ENCODE data around the gene ANKRD33B. TPM values are rescaled to one million over a fixed set of nuclear protein-coding genes. Genes with fewer than 3 reads are reported as not detected.
"Not testable (repeated sequence)": the region's sequence is repeated elsewhere in the genome, so short reads cannot be mapped to it uniquely, and the experiment has no call there.

Gene ANKRD33B
- total RNA-seq, 1 experiment from 2014 or later = 1.6 TPM

GRCh38 chr5:10543585-10544040 is 20.3 kb upstream of the ANKRD33B start:
- DNase-seq = no peak
- no peaks in the 10 kb centered on the region for H3K36me3 ChIP-seq (replicated peaks; ENCODE audit: control insufficient read depth, insufficient read depth, low read length)
- H3K4me3 ChIP-seq (ENCODE audit: insufficient read depth, low read depth, low read length) = no peak overlapping the region
- no peaks in the 10 kb centered on the region for H3K27me3 ChIP-seq (ENCODE audit: control insufficient read depth, insufficient read depth, low read length)

GRCh38 chr5:10545084-10545483 is 18.8 kb upstream of the ANKRD33B start:
- DNase-seq = no peak
- Histone ChIP-seq H3K27me3 (ENCODE audit: control insufficient read depth, insufficient read depth, low read length) (no peaks in the 10 kb centered on the region), H3K4me3 (ENCODE audit: insufficient read depth, low read depth, low read length) (no peak overlapping the region), H3K36me3 (replicated peaks; ENCODE audit: control insufficient read depth, insufficient read depth, low read length) (no peaks in the 10 kb centered on the region)

DNA sequence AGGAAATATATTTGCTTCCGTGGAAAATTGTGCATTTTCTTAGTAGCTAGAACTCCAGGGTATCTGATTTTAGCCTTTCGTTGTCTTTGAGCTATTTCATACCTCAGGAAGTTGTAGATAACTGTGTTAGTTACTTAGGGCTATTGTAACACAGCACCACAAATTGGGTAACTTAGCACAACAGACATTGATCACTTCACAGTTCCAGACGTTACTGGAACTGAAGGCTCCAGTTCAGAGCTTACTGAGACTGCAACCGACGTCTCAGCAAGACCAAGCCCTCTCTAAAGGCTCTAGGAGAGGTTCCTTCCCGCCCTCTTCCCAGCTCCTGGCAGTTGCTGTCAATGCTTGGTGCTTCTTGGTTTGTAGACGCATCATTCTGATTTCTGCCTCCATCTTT is 17.7 kb upstream of the ANKRD33B start:
- Histone ChIP-seq H3K4me3 (ENCODE audit: insufficient read depth, low read depth, low read length) (no peak overlapping the region), H3K36me3 (replicated peaks; ENCODE audit: control insufficient read depth, insufficient read depth, low read length) (no peaks in the 10 kb centered on the region), H3K27me3 (ENCODE audit: control insufficient read depth, insufficient read depth, low read length) (no peaks in the 10 kb centered on the region)
- DNase-seq = no peak

DNA sequence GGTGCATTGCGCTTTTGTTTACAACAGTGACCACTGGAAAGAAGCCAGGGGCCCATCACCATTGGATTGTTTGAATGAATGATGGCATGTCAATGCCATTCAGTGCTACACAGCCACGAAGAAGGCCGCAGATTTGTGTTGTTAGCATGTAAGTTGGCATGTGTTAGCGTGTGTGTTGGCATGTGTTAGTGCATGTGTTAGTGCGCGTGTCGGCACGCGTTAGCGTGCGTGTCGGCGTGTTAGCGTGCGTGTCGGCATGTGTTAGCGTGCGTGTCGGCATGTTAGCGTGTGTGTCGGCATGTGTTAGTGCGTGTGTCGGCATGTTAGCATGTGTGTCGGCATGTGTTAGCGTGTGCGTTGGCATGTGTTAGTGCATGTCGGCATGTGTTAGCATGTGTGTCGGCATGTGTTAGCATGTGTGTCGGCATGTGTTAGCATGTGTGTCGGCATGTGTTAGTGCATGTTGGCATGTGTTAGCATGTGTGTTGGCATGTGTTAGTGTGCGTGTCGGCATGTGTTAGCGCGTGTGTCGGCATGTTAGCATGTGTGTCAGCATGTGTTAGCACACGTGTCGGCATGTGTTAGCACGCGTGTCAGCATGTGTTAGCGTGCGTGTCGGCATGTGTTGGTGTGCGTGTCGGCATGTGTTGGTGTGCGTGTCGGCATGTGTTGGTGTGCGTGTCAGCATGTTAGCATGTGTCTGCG is 15.3 kb upstream of the ANKRD33B start:
- Histone ChIP-seq H3K36me3 (replicated peaks; ENCODE audit: control insufficient read depth, insufficient read depth, low read length) (no peaks in the 10 kb centered on the region), H3K27me3 (ENCODE audit: control insufficient read depth, insufficient read depth, low read length) (no peaks in the 10 kb centered on the region), H3K4me3 (ENCODE audit: insufficient read depth, low read depth, low read length) (no peak overlapping the region)
- no peak for DNase-seq

- not testable (repeated sequence) for H3K27me3 ChIP-seq (ENCODE audit: control insufficient read depth, insufficient read depth, low read length); DNase-seq; H3K4me3 ChIP-seq (ENCODE audit: insufficient read depth, low read depth, low read length); H3K36me3 ChIP-seq (replicated peaks; ENCODE audit: control insufficient read depth, insufficient read depth, low read length)
Measured at GRCh38 chr5:10549123-10549514, 14.8 kb upstream of the ANKRD33B start.

DNA sequence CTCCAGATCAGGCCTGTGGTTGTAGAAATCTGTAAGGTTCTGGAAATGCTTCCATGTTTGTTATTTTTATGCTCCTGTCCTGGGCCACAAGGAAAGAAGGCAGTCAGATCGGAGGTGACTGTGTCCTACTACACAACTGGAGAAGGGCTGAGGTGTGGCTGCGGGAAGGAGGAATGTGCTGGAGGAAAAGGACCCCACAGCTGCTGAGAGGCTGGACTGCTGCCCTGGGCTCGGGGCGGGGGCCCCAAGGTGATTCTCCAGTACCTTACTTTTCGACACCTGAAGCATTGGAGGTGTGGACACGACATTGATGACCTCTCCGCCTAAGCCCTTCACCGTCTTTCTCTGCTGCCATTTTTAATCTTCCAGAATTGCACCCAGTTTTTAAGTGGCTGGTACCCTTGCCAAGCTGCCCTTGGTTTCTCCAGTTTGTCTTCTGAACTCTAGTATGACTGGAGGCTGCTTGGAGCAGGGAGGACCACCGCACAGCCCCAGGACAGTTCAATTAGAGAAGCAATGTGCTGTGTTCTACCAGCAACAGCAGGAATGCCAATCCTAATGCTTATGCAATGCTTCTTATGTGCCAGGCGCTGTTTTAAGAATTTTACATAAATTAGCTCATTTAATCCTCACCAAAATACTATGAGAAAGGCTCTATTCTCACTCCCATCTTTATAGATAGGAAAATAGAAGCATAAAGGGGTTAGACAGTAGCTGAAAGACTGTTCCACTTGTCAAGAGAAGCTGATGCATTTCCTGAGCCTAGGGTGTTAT is 13.5 kb upstream of the ANKRD33B start:
- Histone ChIP-seq H3K4me3 (ENCODE audit: insufficient read depth, low read depth, low read length) (no peak overlapping the region), H3K36me3 (replicated peaks; ENCODE audit: control insufficient read depth, insufficient read depth, low read length) (no peaks in the 10 kb centered on the region), H3K27me3 (ENCODE audit: control insufficient read depth, insufficient read depth, low read length) (no peaks in the 10 kb centered on the region)
- no peak for DNase-seq

DNA sequence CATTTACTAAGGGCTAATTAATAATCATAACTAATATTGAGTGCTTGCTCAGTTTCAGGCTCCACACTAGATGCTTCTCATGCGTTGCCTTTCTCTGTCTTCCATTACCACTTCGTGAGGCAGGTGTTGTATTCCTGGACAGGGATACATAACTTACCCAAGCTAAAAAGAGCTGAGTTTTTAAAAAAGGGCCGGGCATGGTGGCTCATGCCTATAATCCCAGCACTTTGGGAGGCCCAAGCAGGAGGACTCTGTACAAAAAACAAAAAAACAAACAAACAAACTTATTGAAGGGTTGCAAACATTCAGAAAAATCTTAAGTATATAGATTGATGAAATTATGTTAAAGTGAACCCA is 12.1 kb upstream of the ANKRD33B start:
- Histone ChIP-seq H3K4me3 (ENCODE audit: insufficient read depth, low read depth, low read length) (no peak overlapping the region), H3K27me3 (ENCODE audit: control insufficient read depth, insufficient read depth, low read length) (peaks cover 3% of the 10 kb centered on the region; the same call in 1 of the 2 replicates), H3K36me3 (replicated peaks; ENCODE audit: control insufficient read depth, insufficient read depth, low read length) (no peaks in the 10 kb centered on the region)
- DNase-seq = no peak

- DNase-seq = no peak
- H3K4me3 ChIP-seq (ENCODE audit: insufficient read depth, low read depth, low read length) = no peak overlapping the region
- H3K36me3 ChIP-seq (replicated peaks; ENCODE audit: control insufficient read depth, insufficient read depth, low read length) = no peaks in the 10 kb centered on the region
- H3K27me3 ChIP-seq (ENCODE audit: control insufficient read depth, insufficient read depth, low read length) = peaks cover 5% of the 10 kb centered on the region
Measured at GRCh38 chr5:10552183-10553143, 11.4 kb upstream of the ANKRD33B start.

DNA sequence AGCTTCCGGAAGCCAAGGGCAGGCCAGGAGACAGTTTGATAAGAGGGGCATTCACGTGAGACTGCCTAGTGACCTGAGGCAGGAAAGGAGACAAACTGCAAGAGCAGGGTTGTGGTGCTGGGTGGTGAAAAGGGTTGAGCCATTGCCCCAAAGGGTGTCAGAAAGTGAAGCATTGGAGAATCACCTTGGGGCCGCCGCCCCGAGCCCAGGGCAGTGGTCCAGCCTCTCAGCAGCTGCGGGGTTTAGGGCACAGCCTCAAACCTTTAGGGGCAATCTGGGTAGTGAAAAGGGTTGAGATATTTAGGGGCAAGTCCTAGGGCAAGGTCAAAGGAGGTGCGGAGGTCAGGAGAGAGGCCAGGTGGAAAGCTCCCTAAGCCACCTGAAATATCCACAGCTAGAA is 10.4 kb upstream of the ANKRD33B start:
- Histone ChIP-seq H3K4me3 (ENCODE audit: insufficient read depth, low read depth, low read length) (no peak overlapping the region), H3K36me3 (replicated peaks; ENCODE audit: control insufficient read depth, insufficient read depth, low read length) (no peaks in the 10 kb centered on the region), H3K27me3 (ENCODE audit: control insufficient read depth, insufficient read depth, low read length) (peaks cover 5% of the 10 kb centered on the region)
- DNase-seq = no peak

DNA sequence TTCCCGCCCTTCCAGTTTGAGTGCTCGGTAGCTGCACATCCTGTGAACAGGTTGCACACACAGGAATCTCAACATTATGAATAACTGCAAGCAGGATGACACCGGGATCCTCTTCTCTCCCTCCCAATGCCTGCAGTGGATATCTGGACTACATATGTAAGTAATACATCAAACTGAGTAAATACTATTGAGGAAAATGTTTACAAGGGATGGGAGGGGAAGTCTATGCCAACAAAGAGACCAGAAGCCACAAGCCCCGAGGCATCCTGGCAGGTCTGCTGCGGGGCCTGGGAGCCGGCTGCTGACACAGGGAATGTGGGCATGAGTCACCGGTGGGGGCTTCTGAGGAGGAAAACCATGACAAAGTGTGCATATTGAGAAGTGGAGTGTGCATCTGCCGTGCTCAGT is 8.6 kb upstream of the ANKRD33B start:
- no peak for DNase-seq
- peaks cover 7% of the 10 kb centered on the region for H3K27me3 ChIP-seq (ENCODE audit: control insufficient read depth, insufficient read depth, low read length)
- H3K36me3 ChIP-seq (replicated peaks; ENCODE audit: control insufficient read depth, insufficient read depth, low read length) = no peaks in the 10 kb centered on the region
- no peak overlapping the region for H3K4me3 ChIP-seq (ENCODE audit: insufficient read depth, low read depth, low read length)

GRCh38 chr5:10556289-10556807 is 7.5 kb upstream of the ANKRD33B start:
- DNase-seq = no peak
- Histone ChIP-seq H3K27me3 (ENCODE audit: control insufficient read depth, insufficient read depth, low read length) (peaks cover 7% of the 10 kb centered on the region), H3K36me3 (replicated peaks; ENCODE audit: control insufficient read depth, insufficient read depth, low read length) (no peaks in the 10 kb centered on the region), H3K4me3 (ENCODE audit: insufficient read depth, low read depth, low read length) (no peak overlapping the region)

DNA sequence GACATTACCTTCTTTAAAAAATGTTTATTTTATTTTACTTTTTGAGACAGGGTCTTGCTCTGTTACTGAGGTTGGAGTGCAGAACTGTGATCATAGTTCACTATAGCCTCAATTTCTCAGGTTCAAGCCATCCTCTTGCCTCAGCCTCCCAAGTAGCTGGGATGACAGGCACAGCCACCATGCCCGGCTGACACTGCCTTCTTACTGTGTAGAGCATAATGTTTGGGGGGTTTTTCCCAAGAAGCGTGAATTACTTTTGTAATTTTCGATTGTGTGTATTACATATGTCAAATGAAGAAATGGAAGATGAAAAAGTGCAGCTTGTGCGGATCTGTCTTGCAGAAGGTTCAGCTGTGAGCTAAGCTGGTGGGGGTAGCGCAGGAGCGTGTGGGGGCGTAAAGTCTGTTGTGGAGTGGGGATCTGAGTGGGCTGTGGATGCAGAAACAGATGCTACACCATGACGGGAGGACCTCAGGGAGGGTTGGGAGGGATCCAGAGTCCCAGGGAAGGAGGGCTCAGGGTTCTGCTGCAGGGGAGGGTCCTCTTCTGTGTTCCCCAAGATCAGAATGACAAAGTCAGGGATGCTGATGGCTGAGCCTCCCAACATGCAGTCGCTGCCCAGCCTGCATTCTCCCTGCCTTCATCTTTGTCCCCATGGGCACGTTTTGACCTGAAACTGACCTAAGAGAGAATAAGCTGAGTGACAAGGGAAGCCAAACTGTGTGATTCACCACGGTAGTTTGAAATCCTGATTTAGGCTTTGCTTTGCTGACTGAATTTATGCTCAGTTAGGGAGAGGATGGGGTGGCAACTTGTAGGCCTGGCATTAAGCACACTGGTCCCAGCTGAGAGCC is 6.8 kb upstream of the ANKRD33B start:
- DNase-seq = no peak
- no peak overlapping the region for H3K4me3 ChIP-seq (ENCODE audit: insufficient read depth, low read depth, low read length)
- no peaks in the 10 kb centered on the region for H3K36me3 ChIP-seq (replicated peaks; ENCODE audit: control insufficient read depth, insufficient read depth, low read length)
- H3K27me3 ChIP-seq (ENCODE audit: control insufficient read depth, insufficient read depth, low read length) = peaks cover 11% of the 10 kb centered on the region

- Histone ChIP-seq H3K4me3 (ENCODE audit: insufficient read depth, low read depth, low read length) (no peak overlapping the region), H3K27me3 (ENCODE audit: control insufficient read depth, insufficient read depth, low read length) (peaks cover 27% of the 10 kb centered on the region), H3K36me3 (replicated peaks; ENCODE audit: control insufficient read depth, insufficient read depth, low read length) (no peaks in the 10 kb centered on the region)
- DNase-seq = no peak
Measured at GRCh38 chr5:10559151-10559550, 4.7 kb upstream of the ANKRD33B start.

DNA sequence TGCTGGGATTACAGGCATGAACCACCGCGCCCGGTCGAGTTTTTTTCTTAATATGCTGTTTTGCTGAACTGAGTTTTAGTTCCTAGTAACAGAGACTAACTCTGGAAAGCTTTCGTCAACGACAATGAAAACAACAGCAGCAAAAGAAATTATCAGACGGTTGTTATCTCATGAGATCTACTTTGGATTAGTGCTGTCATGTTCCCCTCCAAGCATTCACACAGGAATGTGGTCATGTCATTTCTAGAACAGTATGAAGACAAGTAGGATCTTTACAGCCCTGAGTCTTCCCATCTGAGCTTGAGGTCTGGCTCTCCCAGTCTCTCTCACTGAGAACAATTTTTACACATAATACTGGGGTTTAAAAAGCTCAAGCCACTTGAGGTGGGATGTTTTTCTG is 4.0 kb upstream of the ANKRD33B start:
- no peak for DNase-seq
- no peak overlapping the region for H3K4me3 ChIP-seq (ENCODE audit: insufficient read depth, low read depth, low read length)
- peaks cover 33% of the 10 kb centered on the region for H3K27me3 ChIP-seq (ENCODE audit: control insufficient read depth, insufficient read depth, low read length)
- no peaks in the 10 kb centered on the region for H3K36me3 ChIP-seq (replicated peaks; ENCODE audit: control insufficient read depth, insufficient read depth, low read length)

All from H7 (cell line).